GM12872 (cell line): ENCODE data around the gene DPP9.

Experiments
- TF ChIP-seq, protein P1 (sequence below): IDR thresholded peaks from 3 replicates; pipeline ENCODE4 v1.5.1; 2011; ENCODE audit warnings: low read depth, mild to moderate bottlenecking, low read length, moderate library complexity; ENCODE audit not compliant: insufficient read depth

The DPP9 gene

GRCh38 chr19:4759388-4760284, 36.0 kb upstream of the DPP9 start:
- TF ChIP-seq, protein P1, sequence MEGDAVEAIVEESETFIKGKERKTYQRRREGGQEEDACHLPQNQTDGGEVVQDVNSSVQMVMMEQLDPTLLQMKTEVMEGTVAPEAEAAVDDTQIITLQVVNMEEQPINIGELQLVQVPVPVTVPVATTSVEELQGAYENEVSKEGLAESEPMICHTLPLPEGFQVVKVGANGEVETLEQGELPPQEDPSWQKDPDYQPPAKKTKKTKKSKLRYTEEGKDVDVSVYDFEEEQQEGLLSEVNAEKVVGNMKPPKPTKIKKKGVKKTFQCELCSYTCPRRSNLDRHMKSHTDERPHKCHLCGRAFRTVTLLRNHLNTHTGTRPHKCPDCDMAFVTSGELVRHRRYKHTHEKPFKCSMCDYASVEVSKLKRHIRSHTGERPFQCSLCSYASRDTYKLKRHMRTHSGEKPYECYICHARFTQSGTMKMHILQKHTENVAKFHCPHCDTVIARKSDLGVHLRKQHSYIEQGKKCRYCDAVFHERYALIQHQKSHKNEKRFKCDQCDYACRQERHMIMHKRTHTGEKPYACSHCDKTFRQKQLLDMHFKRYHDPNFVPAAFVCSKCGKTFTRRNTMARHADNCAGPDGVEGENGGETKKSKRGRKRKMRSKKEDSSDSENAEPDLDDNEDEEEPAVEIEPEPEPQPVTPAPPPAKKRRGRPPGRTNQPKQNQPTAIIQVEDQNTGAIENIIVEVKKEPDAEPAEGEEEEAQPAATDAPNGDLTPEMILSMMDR, result no peak

GRCh38 chr19:4758659-4759058, 35.0 kb upstream of the DPP9 start:
- TF ChIP-seq, protein P1, result no peak

- TF ChIP-seq, protein P1, result no peak
Observed at GRCh38 chr19:4758082-4758481, 34.4 kb upstream of the DPP9 start.

- TF ChIP-seq, protein P1, result no peak
Observed at GRCh38 chr19:4755459-4755858, 31.8 kb upstream of the DPP9 start.

- TF ChIP-seq, protein P1, result no peak
Observed at GRCh38 chr19:4754248-4754647, 30.6 kb upstream of the DPP9 start.

DNA sequence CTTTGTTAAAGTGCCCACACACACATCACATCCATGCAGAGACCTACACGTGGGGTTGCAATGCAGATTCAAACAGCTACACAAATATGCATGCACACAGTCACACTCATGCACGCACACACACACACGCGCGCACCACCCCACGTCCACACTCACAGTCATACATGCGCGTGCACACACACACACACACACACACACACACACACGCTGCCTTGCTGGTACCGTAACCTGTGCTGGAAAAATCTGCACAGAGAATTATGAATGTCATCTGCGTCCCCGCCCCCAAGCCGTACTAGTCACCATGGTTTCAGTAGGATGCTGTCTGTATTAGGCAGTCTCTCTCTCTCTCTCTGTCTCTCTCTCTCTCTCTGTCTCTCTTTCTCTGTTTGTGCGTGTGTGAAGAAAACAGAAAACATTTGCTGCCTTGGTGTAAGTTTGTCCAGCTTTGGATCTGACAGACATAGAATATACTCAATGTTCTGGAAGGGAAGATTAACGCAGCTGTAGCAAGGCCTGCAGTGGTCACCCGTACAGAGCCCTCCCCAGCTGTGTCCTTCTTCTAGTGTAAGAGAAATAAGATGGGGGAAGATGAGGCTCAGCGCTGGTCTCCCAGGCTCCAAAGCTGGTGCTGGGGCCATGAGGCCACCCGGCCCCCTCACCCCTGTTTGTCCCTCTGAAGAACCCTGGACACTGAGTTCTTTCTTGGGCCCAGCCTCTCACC, 26.4 kb upstream of the DPP9 start:
- TF ChIP-seq, protein P1, result no peak

GRCh38 chr19:4748589-4748988, 24.9 kb upstream of the DPP9 start:
- TF ChIP-seq, protein P1, result no peak
